Limb (tissue), 2 donors: ENCODE data around the gene TBC1D1.
A peak's percentile ranks its signal among the peaks of the same experiment; 100 is the strongest.
"Not testable (repeated sequence)": the region's sequence is repeated elsewhere in the genome, so short reads cannot be mapped to it uniquely, and the experiment has no call there.

ENCODE experiments used
- DNase-seq, 2 donors: peaks; one replicate each; pipeline ENCODE4 v3.0.0-alpha.2; 2016; ENCODE audit errors: extremely low spot score in 2 of 2

Gene TBC1D1

DNA sequence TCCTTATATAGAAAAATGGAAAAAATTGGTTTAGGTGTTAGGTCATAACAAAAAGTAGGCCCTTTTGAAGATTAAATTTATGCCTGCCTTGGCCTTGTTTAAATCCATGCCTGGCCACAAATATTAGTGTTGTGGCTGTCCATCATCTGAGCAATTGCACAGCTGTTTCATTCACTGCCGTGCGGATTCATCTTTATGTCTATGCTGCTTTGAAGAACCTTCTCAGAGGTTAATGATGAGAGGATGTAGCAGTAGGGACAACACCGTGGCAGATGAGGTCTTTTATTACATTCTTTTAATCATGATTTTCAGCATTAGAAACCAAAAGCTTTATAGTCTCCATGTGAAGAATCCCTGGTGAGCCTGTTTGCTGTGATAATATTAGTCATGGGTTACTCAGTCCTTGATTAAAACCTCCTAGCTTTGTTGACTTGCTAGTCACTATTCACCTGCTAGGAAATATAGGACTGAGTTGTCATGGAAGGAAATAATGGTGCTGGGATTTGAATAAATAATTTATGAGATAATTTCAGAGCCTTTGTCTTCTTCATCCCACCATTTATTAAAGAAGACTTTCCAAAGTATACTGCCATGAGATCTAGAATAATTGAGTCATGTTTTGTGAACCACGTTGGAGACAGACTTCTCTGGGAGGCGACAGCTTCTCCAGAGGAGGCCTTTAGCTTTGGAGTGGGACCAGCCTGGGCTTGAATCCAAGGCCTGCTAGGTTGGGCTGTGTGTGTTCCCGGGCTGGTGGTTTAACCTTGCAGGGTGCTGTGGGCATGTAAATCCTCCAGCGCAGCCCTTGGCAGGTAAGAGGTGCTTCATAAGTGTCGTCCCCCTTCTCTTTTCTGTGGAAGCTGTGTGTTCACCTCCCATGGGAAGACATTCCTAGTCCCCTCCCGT lies 122.8 kb downstream of the TBC1D1 start:
- no peak for DNase-seq

DNA sequence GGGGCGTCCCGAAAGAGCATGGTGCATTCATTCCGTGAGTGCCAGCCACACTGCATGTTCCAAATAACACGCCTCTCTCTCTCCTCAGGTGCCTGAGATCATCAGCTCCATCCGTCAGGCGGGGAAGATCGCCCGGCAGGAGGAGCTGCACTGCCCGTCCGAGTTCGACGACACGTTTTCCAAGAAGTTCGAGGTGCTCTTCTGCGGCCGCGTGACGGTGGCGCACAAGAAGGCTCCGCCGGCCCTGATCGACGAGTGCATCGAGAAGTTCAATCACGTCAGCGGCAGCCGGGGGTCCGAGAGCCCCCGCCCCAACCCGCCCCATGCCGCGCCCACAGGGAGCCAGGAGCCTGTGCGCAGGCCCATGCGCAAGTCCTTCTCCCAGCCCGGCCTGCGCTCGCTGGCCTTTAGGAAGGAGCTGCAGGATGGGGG lies 123.6 kb downstream of the TBC1D1 start:
- no peak for DNase-seq

DNA sequence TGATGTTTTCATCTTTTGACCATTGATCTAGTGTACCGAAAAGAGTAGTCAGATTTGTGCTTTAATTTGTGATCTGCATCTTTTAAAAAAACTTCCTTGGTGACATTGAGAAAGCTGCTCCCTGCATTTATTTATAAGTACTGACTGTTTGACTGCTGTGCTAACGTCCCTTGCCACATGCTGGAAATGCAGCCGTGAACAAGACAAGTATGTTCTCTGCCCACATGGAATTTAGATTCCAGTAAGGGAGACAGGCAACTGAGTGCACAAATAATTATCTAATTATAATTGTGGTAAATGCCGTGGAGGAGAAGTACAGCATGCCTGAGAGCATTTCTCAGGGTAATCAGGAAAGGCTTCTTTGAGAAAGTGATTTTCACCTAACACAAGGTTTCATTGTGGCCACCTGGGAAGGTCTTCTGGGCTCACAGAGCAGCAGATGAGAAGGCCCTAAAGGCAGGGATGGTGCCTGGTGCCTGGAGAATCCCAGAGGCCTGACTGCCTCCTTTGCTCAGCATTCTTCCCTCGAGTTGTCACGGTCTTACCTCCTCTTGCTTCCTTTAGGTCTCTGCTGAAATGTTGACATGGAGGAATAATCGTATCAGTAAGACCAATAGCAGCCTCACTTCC lies 125.1 kb downstream of the TBC1D1 start:
- no peak for DNase-seq

DNA sequence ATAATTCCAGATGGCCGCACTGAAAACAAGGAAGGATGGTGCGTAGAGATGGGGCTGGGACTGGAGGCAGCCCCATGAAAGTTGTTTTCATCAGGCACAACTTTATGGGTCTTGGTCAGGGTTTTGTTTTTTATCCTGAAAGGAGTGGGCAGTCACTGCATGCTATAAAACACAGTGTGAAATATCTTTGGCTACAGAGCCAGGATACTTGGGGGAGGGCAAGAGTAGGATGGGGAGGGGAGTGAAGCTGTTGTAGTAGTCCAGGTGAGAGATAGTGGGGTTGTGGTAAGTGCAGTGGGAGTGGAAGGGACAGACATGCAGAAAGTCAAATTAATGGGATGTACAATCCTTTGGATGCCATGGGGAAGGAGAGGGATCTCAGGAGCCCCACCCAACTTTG lies 125.8 kb downstream of the TBC1D1 start:
- no peak for DNase-seq

DNA sequence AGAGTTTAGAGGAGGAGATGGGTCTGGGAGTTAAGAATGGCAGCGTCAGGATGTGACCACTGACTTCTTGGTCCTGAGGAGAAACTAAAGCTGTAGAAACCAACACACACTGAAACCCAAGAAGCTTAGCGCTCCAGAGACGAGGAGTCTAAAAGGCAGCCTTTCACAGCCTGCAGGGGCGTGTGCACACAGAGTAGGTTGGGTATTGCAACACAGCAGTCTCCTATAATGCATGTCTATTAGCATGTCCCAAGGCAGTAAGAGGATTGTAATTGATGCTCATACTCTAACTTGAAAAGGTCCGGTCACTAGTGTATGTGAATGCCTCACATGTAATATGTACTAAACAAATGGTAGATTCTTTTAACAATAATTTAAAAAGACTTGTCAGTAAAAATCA lies 126.7 kb downstream of the TBC1D1 start:
- DNase-seq: no peak

DNA sequence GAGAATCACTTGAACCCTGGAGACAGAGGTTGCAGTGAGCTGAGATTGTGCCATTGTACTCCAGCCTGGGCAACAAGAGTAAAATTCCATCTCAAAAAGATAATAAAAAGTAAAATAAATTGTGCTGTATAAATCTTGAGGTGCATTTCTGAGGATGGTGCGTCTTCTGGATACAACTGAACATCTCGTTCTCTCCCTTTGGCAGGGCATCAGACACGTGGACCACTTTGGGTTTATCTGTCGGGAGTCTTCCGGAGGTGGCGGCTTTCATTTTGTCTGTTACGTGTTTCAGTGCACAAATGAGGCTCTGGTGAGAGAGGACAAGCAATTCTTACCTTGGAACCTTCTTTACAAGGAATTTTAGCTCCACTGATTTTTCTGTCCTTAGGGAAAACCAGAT lies 129.5 kb downstream of the TBC1D1 start:
- DNase-seq: no peak

DNA sequence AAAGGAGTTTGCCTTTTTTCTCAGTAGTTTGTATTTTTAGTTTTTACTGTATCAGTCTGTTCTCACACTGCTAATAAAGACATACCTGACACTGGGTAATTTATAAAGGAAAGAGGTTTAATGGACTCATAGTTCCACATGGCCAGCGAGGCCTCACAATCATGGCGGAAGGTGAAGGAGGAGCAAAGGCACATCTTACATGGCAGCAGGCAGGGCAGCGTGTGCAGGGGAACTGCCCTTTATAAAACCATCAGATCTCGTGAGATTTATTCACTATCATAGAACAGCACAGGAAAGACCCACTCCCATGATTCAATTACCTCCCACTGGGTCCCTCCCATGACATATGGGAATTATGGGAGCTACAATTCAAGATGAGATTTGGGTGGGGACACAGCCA lies 130.1 kb downstream of the TBC1D1 start:
- not testable (repeated sequence) for DNase-seq

DNA sequence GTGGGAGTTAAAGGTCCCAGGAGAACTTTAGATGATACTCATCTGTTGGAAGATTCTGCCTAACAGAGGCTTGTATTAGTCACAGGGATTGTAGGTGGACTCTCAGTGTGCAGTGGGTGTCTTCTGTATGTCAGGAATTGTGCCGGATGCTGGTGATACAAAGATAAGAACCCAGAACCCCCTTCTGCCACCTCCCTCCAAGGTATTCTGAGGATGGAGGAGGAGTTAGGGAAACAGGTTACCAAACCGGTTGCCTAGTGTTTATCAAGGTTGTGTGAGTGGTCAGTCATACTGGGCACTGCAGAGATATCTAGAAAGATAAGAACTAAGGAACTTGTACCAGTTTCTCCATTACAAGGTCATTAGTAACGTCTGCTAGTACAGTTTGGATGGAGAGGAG lies 130.9 kb downstream of the TBC1D1 start:
- no peak for DNase-seq

DNA sequence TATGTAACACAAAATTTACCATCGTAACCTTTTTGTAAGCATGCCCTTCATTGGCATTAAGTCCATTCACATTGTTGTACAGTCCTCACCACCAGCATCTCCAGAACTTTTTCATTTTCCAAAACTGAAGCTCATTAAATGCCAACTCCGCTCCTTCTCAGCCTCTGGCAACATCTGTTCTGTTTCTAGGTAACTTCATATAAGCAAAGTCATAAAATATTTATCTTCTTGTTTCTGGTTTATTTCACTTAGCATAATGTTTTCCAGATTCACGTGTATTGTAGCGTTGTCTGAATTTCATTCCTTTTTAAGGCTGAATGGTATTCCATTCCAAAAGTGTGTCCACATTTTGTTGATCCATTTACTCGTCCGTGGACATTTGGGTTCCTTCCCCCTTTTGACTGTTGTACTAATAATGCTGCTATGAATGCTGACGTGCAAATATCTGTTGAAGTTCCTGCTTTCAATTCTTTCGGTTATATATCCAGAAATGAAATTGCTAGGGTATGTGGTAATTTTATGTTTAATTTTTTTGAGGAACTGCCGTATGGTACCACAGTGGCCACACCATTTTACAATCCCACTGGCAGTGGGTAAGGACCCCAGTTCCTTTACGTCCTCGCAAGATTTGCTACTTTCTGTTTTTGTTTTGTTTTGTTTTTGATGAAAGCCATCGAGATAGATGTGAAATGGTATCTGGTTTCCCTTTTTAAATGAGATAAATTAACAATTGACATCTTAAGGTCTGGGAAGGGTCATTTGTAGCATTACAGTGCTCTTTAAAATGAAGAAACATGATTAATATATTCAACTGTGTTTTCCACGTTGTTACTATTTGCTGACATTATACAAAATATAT lies 132.7 kb downstream of the TBC1D1 start:
- no peak for DNase-seq

DNA sequence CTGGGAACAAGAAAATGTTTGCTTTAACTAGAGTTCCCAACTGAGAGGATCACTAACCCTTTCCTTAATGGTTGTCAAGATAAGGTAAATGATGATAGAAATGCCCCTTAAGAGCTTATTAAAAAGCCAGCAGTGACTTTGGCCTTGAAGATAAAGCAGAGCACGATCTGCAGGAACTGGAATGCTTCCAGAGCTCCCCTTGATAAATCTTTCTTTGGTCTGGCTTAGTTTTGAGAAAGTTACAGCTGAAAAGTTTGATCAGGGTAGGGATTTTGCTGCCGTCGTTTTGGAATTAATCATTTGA lies 133.3 kb downstream of the TBC1D1 start:
- no peak for DNase-seq

DNA sequence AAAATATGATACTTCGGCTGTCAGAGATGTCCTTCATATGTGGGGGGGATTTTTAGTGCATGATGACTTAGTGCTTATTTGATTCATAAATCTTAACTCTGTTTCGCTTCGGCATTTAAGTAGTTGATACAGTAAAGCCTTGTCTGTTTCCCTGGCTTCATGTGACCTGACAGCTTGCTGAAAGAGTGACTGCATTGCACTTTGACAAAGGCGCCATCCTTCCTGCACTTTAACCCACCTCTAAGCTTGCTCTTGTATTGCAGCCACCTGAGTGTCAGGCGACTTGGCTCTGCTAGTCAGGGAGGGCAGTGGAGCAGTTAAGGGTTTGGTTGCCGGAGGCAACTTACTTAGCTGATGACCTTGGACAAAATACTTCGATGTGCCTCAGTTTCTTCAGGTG lies 134.8 kb downstream of the TBC1D1 start:
- no peak for DNase-seq

DNA sequence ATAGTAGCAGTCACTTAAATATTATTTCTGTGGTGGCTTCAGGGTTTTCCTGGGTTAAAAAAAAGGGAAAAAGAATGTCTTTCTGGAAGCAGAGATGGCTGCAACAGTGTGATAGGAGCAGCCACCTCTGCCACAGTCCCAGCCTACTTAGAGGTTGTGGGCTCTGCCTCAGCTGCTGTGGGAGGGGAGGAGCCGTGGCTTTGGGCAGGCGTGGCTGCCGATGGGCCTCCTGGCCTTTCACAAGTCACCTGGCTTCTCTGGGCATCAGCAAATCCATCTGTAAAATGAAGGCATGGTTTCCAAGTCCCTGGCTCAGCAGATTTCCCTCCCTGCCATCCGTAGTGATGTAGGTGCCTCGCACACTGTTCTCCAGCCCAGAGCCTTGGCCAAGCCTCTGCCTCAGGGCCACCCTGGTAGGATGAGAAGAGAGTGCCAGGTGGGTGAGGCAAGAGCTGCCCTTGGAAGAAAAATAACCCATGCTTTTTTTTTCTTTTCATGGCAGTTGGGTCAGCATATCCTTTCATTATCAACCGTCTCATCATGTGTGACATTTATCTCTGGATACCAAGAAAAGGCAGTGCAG lies 135.4 kb downstream of the TBC1D1 start:
- DNase-seq: no peak

DNA sequence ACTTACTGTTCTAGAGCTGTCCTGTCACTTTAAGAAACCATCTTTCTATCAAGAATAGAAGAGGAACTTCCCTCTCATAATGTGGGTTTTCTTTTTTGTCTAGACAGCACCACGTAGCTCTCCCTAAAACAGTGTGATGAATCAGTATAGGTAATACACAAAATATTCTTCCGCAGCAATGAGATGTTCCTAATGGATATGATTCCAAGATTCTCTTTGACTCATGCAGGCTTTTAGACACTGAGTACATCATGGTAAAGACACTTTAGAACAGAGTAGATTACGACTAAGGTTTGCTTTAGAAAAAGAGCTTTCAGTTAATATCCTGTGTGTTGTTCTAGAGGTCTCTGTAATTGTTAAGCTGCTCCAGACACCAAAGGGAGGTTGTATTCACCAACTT lies 139.1 kb downstream of the TBC1D1 start:
- DNase-seq: no peak

DNA sequence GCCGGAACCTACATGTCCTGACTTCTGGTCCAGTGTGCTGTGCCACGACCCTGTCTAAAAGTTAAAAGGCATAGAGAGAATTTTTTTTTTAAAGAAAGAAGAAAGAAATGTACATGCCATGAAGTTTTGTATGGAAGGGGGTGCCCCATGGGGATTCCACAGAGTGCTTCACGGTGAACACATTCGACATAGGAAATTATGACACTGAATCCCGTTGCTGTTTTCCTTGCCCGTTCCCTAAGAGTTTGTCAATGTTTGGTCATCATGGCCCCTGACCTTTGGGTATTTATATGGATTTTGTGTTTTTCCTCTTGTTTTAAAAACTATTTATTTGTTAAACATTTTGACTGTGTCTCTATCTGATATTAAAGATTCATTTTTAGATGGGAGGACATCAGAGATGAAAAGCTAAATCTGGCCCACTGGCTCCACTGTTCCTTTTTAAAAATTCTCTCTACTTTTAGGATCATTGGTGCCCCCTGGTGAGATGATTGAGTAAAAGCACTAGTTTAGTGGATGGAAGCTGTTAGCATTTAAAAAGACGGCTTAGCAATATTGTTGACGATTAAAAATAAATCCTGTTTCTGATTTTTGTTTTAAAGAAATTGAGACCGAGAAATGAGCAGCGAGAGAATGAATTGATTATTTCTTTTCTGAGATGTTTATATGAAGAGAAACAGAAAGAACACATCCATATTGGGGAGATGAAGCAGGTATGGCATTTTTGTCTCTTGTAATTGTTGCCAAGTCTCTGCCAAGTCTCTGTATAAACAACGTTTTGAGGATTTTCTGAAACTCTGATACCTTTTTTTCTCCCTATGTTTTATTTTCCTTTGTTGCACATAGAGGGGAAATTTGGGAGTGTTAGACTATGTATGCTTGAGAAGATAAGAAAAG lies 144.3 kb downstream of the TBC1D1 start:
- DNase-seq: peak in 1 of 2 donors; percentile 75

DNA sequence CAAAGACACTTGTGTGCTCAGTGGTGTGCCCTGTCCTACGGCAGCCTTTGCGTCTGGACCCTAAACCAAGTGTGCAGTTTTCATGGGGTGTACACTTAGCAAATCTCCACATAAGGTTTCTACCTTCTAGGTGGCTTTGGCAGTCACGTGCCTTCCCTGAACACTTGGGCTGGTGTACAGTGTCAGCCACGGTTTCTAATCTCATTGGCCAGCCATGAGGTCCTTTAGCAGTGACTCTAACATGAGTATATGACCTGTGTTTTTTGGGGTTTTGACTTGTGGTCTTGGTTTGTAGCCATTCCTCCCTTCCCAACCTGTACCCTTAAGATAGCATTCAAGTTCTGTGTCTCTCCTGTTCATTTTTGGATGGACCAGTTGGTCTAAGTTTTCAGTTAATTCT lies 145.7 kb downstream of the TBC1D1 start:
- DNase-seq: no peak

DNA sequence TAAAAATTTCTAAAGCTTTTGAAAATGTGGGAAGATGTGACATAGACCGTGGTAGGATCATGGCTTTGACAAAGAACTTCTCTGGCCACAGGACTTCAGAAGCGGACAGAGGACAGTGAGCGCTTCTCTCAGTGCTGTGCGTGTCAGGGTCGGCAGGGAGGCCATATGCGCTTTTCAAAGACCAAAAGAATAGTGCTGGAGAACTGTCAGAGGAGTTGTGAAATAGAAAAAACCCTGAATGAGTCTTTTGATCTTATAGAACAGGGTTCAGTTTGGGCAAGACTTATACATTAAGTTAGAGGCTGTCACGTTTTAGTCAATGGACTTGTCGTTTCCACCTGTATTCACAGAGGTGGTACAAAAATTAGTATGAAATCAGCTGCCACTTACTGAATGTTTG lies 146.7 kb downstream of the TBC1D1 start:
- no peak for DNase-seq

DNA sequence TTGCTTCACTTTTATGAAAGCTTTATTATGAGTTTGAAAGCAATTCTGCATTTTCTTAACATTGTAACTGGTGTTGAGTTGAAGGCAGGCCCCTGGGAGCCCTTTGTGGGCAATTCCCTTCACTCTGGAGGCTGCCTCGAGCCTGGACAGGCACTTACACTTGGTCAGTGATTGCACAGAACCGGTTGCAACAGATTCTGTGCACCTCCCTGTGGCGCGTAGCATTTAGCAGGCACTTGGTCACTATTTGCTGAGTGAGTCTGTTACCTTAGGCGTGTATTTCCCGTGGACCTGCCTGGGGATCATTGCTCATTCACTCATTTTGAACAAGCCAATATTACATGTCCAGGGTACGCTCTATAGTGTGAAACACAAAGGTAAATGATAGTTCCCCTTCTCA lies 149.7 kb downstream of the TBC1D1 start:
- DNase-seq: no peak

DNA sequence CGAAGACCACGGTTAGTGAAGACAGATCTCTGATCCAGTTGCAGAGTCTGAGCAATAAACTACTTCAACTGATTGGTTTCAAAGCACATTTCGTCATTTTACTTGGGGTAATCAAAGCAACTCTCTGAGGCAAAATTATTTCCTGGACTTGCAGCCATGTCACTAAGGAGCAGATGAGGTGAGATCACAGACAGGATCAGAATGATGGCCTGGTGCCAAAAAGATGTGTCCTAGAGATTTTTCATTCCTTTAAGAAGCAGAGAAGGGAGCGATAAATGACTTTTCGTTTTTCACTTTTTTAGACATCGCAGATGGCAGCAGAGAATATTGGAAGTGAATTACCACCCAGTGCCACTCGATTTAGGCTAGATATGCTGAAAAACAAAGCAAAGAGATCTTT lies 153.2 kb downstream of the TBC1D1 start:
- no peak for DNase-seq

DNA sequence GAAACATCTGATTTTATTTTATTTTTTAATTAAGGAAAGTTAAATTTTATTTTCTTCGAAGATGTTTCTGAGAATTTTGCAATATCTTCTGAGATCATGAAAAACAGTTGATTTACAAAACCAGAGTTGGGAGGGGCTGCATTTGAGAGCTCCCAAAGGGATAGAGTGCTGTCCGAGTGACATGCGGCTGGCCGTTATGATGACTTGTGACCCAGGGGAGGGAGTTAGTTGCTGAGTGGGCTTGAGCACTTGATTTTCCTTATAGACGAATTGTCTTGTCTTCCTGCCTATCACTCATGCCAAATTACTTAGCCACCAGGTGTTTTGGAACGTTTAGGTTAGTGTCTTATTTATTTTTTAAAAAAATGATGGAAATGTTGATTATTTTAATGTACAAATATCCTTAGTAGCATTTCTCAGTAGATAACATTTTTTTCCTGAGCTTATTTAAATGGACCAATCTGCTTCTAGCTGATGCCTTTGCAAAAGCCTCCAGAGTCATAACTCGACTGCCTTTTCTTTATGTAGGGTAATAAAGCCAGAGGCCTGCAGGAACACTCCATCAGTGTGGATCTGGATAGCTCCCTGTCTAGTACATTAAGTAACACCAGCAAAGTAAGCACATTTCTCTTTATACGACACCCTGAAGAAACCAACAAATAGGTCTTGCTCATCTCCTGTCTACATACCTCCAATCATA lies 154.6 kb downstream of the TBC1D1 start:
- DNase-seq: no peak
